Smooth muscle cell (in vitro differentiated cells): ENCODE measurements around the gene PAPPA2. TPM values are rescaled to one million over a fixed set of nuclear protein-coding genes. Genes with fewer than 3 reads are reported as not detected.

Source experiments
- DNase-seq: peaks from one replicate; lab custom pipeline; 2025; ENCODE audit not compliant: unreplicated experiment; lab: John Stamatoyannopoulos, UW
- H2AFZ ChIP-seq: fragments of 200-600 bp; sonication (generic); 2 replicates; pipeline ENCODE4 v1.6.0; 2016; ENCODE audit warnings: antibody characterized with exemption, low read depth, mild to moderate bottlenecking
- H3F3A ChIP-seq: fragments of 200-600 bp; sonication (generic); 2 replicates; pipeline ENCODE4 v1.6.0; 2017; ENCODE audit warnings: antibody characterized with exemption, low read depth
- H3K27ac ChIP-seq: fragments of 200-600 bp; sonication (generic); 2 replicates; pipeline ENCODE4 v1.5.1; 2016; ENCODE audit warnings: low read depth, mild to moderate bottlenecking
- H3K27me3 ChIP-seq: fragments of 200-600 bp; sonication (generic); 2 replicates; pipeline ENCODE4 v1.6.1; 2016; ENCODE audit warnings: low read depth, mild to moderate bottlenecking
- H3K36me3 ChIP-seq: fragments of 200-600 bp; sonication (generic); 2 replicates; pipeline ENCODE4 v1.5.1; 2016; ENCODE audit warnings: low read depth
- H3K4me1 ChIP-seq: fragments of 200-600 bp; sonication (generic); 2 replicates; pipeline ENCODE4 v1.5.1; 2016; ENCODE audit warnings: low read depth
- H3K4me2 ChIP-seq: fragments of 200-600 bp; sonication (generic); 2 replicates; pipeline ENCODE4 v1.6.0; 2016; ENCODE audit warnings: mild to moderate bottlenecking
- H3K4me3 ChIP-seq: fragments of 200-600 bp; sonication (generic); 2 replicates; pipeline ENCODE4 v1.5.1; 2016; ENCODE audit warnings: mild to moderate bottlenecking
- H3K79me2 ChIP-seq: fragments of 200-600 bp; sonication (generic); 2 replicates; pipeline ENCODE4 v1.6.0; 2016; ENCODE audit warnings: low read depth, mild to moderate bottlenecking
- H3K9ac ChIP-seq: fragments of 200-600 bp; sonication (generic); 2 replicates; pipeline ENCODE4 v1.6.0; 2016; ENCODE audit warnings: low read depth
- H3K9me3 ChIP-seq: fragments of 200-600 bp; sonication (generic); replicated peaks from 2 replicates; pipeline ENCODE4 v1.5.1; 2016; ENCODE audit warnings: low read depth
- H4K20me1 ChIP-seq: fragments of 200-600 bp; sonication (generic); 2 replicates; pipeline ENCODE4 v1.6.0; 2016; ENCODE audit warnings: low read depth
- WGBS: methylation state at CpG from one replicate; pipeline ENCODE4 v1.1.7; 2016; ENCODE audit warnings: low lambda C conversion rate; 5-methylcytosine and 5-hydroxymethylcytosine counted together
- polyA plus RNA-seq: library from polyadenylated mRNA; unstranded; fragments of >200 nt; fragmentation: Nextera tagmentation; extraction: Ambion mirVana; gene quantifications from 2 replicates; pipeline ENCODE4 v1.2.1, GENCODE V29; 2016
- total RNA-seq: library from RNA; depleted of rRNA; stranded (reverse); fragments of >200 nt; gene quantifications from 2 replicates; pipeline ENCODE4 v1.2.3, GENCODE V29; 2014
- TF ChIP-seq, protein P1 (sequence below): fragments of 200-600 bp; sonication (generic); IDR thresholded peaks from 2 replicates; pipeline ENCODE4 v1.5.1; 2017; ENCODE audit warnings: borderline replicate concordance, mild to moderate bottlenecking, antibody characterized with exemption; ENCODE audit not compliant: insufficient read depth, poor library complexity, severe bottlenecking

PAPPA2 gene
- total and polyA plus RNA-seq, 2 experiments from 2014 or later = 0.03 to 0.27 TPM

DNA sequence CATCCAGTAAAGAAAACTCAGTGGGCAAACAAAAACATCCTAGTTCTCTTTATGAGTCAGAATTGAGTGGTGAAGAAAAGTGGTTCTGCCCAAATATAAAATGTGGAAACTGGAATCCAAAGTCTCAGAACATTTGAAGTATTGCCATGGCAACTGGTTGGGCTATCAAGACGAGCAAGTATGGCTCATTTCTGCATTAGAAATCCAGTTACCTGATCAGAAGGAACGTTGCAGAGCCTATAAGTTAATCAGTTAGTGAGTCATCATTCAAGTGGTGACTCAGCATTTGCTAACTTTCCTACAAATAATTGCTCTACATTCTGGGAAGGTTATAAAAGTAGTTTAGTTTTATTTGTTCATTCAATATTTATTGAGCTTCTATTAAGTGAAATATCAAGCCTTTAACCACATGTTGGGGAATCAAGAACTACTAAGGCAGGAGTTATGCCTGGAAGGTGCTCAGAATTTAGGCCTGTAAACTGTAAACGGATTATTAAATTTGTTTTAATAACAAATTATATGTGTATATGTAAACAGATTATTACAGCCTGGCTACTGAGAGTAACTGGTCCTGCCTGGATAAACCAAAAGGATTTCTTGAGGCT is 104.3 kb downstream of the PAPPA2 start:
- no peak for DNase-seq
- Histone ChIP-seq H3K79me2 (no peaks in the 10 kb centered on the region), H3K9me3 (no peaks in the 10 kb centered on the region), H2AFZ (no peak overlapping the region), H4K20me1 (no peaks in the 10 kb centered on the region), H3F3A (no peaks in the 10 kb centered on the region), H3K36me3 (no peaks in the 10 kb centered on the region), H3K9ac (no peak overlapping the region), H3K27ac (no peak overlapping the region), H3K27me3 (peaks cover 3% of the 10 kb centered on the region), H3K4me2 (no peak overlapping the region), H3K4me3 (no peak overlapping the region), H3K4me1 (no peaks in the 10 kb centered on the region)
- TF ChIP-seq, protein P1, sequence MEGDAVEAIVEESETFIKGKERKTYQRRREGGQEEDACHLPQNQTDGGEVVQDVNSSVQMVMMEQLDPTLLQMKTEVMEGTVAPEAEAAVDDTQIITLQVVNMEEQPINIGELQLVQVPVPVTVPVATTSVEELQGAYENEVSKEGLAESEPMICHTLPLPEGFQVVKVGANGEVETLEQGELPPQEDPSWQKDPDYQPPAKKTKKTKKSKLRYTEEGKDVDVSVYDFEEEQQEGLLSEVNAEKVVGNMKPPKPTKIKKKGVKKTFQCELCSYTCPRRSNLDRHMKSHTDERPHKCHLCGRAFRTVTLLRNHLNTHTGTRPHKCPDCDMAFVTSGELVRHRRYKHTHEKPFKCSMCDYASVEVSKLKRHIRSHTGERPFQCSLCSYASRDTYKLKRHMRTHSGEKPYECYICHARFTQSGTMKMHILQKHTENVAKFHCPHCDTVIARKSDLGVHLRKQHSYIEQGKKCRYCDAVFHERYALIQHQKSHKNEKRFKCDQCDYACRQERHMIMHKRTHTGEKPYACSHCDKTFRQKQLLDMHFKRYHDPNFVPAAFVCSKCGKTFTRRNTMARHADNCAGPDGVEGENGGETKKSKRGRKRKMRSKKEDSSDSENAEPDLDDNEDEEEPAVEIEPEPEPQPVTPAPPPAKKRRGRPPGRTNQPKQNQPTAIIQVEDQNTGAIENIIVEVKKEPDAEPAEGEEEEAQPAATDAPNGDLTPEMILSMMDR = no peak
- WGBS = 66% methylated on average over 3 of the region's 3 CpGs

DNA sequence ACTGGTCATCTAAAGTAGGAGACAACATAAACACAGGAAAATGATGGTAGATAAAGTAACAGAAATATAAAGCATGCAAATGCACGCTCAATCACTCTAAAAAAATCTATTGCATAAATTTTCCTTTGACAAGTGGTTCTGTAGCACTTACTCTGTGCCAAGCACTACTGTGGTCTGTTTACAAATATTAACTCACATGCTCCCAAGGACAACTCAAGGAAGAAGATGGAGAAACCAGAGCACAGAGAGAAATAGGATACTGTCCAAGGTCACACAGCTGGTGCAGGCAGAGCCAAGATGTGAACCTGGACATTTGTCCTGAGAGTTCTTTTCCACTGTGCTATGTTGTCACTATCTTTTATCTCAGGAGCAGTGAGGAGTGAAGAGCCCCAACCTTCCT is 105.2 kb downstream of the PAPPA2 start:
- Histone ChIP-seq H2AFZ (no peak overlapping the region), H3F3A (no peaks in the 10 kb centered on the region), H4K20me1 (no peaks in the 10 kb centered on the region), H3K9ac (no peak overlapping the region), H3K4me2 (no peak overlapping the region), H3K27me3 (peaks cover 3% of the 10 kb centered on the region), H3K36me3 (no peaks in the 10 kb centered on the region), H3K79me2 (no peaks in the 10 kb centered on the region), H3K9me3 (no peaks in the 10 kb centered on the region), H3K27ac (no peak overlapping the region), H3K4me3 (no peak overlapping the region), H3K4me1 (no peaks in the 10 kb centered on the region)
- WGBS = 91% methylated on average over 1 of the region's 1 CpG
- DNase-seq = no peak
- TF ChIP-seq, protein P1 = no peak

DNA sequence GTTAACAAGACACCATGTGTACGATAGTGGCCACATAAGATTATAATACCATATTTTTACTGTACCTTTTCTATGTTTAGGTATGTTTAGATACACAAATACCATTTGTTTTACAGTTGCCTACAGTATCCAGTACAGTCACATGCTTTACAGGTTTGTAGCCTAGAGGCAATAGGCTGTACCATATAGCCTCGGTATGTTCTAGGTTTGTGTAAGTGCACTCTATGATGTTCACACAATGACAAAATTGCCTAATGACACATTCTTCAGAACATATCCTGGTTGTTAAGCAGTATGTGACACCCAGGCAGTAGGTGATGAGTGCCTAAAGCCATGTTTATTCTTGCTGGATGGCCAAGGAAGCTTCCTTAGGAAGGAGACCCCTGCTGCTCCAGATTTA is 111.8 kb downstream of the PAPPA2 start:
- H3K36me3 ChIP-seq = no peaks in the 10 kb centered on the region
- H3K9ac ChIP-seq = no peak overlapping the region
- WGBS = 86% methylated on average over 2 of the region's 2 CpGs
- H3K27ac ChIP-seq = no peak overlapping the region
- H4K20me1 ChIP-seq = no peaks in the 10 kb centered on the region
- H3K27me3 ChIP-seq = peaks cover 9% of the 10 kb centered on the region
- no peaks in the 10 kb centered on the region for H3F3A ChIP-seq
- no peaks in the 10 kb centered on the region for H3K4me1 ChIP-seq
- no peaks in the 10 kb centered on the region for H3K79me2 ChIP-seq
- TF ChIP-seq, protein P1 = no peak
- no peak overlapping the region for H3K4me2 ChIP-seq
- no peak overlapping the region for H3K4me3 ChIP-seq
- H3K9me3 ChIP-seq = no peaks in the 10 kb centered on the region
- H2AFZ ChIP-seq = no peak overlapping the region
- DNase-seq = no peak

DNA sequence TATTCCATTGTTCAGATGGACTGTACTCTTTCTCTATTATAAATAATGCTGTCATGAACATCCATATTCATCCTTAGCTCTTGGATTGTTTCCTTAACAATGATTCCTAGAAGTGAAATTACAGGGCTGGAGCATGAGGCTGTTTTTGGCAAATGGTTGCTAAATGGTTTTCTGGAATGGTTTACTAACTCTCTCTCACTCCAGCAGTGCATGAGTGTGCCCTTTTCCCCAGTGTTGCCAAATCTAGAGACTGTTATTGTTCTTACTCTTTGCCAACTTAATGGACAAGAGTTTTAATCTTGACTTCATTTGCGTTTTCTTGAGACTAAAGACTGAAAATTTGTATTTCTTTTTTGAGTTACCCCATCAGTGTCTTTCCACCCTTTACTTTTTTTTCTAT is 113.0 kb downstream of the PAPPA2 start:
- Histone ChIP-seq H3K27ac (no peak overlapping the region), H3K79me2 (no peaks in the 10 kb centered on the region), H3K27me3 (peaks cover 6% of the 10 kb centered on the region), H3F3A (no peaks in the 10 kb centered on the region), H4K20me1 (no peaks in the 10 kb centered on the region), H3K4me1 (no peaks in the 10 kb centered on the region), H3K4me3 (no peak overlapping the region), H3K4me2 (no peak overlapping the region), H2AFZ (no peak overlapping the region), H3K36me3 (no peaks in the 10 kb centered on the region), H3K9ac (no peak overlapping the region), H3K9me3 (no peaks in the 10 kb centered on the region)
- TF ChIP-seq, protein P1 = no peak
- DNase-seq = no peak
- WGBS = 71% methylated on average over 1 of the region's 1 CpG
